Kidney epithelial cell (primary cell): Measurements from ENCODE around the gene TRIM71. TPM values are rescaled to one million over a fixed set of nuclear protein-coding genes. Genes with fewer than 3 reads are reported as not detected.
"Not testable (repeated sequence)": the region's sequence is repeated elsewhere in the genome, so short reads cannot be mapped to it uniquely, and the experiment has no call there.

Experiments
- DNase-seq: peaks from one replicate; pipeline ENCODE4 v3.0.0-alpha.2; 2010; ENCODE audit warnings: low read depth
- H3K27me3 ChIP-seq: 2 replicates; pipeline ENCODE4 v1.6.0; 2011; ENCODE audit warnings: low read length; ENCODE audit not compliant: control insufficient read depth, insufficient read depth
- H3K36me3 ChIP-seq: 2 replicates; pipeline ENCODE4 v1.5.1; 2011; ENCODE audit warnings: low read length; ENCODE audit not compliant: control insufficient read depth, insufficient read depth
- H3K4me3 ChIP-seq: 2 replicates; pipeline ENCODE4 v1.5.1; 2011; ENCODE audit warnings: low read depth, mild to moderate bottlenecking, control low read depth, low read length
- CTCF ChIP-seq: IDR thresholded peaks from 2 replicates; pipeline ENCODE4 v1.5.1; 2011; ENCODE audit warnings: mild to moderate bottlenecking, moderate library complexity, low read length, control low read depth, inconsistent platforms; ENCODE audit not compliant: insufficient read depth, poor library complexity, severe bottlenecking
- total RNA-seq: library from RNA; depleted of rRNA; stranded (reverse); fragments of >200 nt; gene quantifications from 2 replicates; pipeline ENCODE4 v1.2.3, GENCODE V29; 2015

The TRIM71 gene
- total RNA-seq, 1 donor from 2014 or later = 2.4 TPM

GRCh38 chr3:32782407-32782806 lies 35.4 kb upstream of the TRIM71 start:
- H3K36me3 ChIP-seq = no peaks in the 10 kb centered on the region
- no peak for TF ChIP-seq CTCF
- DNase-seq = no peak
- H3K4me3 ChIP-seq = no peak overlapping the region
- no peaks in the 10 kb centered on the region for H3K27me3 ChIP-seq

GRCh38 chr3:32791833-32792232 lies 26.0 kb upstream of the TRIM71 start:
- no peak for TF ChIP-seq CTCF

GRCh38 chr3:32794487-32795308 lies 23.1 kb upstream of the TRIM71 start:
- H3K27me3 ChIP-seq = no peaks in the 10 kb centered on the region
- H3K4me3 ChIP-seq = no peak overlapping the region
- TF ChIP-seq CTCF = no peak
- no peak for DNase-seq
- no peaks in the 10 kb centered on the region for H3K36me3 ChIP-seq

More at GRCh38 chr3:32791833-32792232, 26.0 kb upstream of the TRIM71 start:
- Histone ChIP-seq H3K36me3 (no peaks in the 10 kb centered on the region), H3K27me3 (no peaks in the 10 kb centered on the region), H3K4me3 (no peak overlapping the region)
- DNase-seq = no peak

GRCh38 chr3:32796384-32796950 lies 21.3 kb upstream of the TRIM71 start:
- not testable (repeated sequence) for H3K4me3 ChIP-seq, H3K36me3 ChIP-seq, H3K27me3 ChIP-seq, DNase-seq

- TF ChIP-seq CTCF = no peak
- Histone ChIP-seq H3K36me3 (no peaks in the 10 kb centered on the region), H3K27me3 (no peaks in the 10 kb centered on the region), H3K4me3 (no peak overlapping the region)
- no peak for DNase-seq
Observed at GRCh38 chr3:32797776-32798175, 20.0 kb upstream of the TRIM71 start.

GRCh38 chr3:32801440-32801839 lies 16.4 kb upstream of the TRIM71 start:
- H3K36me3 ChIP-seq, DNase-seq, H3K4me3 ChIP-seq, H3K27me3 ChIP-seq: not testable (repeated sequence)

- DNase-seq = peak; percentile 81
- Histone ChIP-seq H3K27me3 (peaks cover 12% of the 10 kb centered on the region), H3K4me3 (no peak overlapping the region), H3K36me3 (no peaks in the 10 kb centered on the region)
- TF ChIP-seq CTCF = no peak
Observed at GRCh38 chr3:32813180-32813579, 4.6 kb upstream of the TRIM71 start.
